ENCODE results near the gene ANKRD65.
A peak's percentile ranks its signal among the peaks of the same experiment; 100 is the strongest.
"Not testable (repeated sequence)": the region's sequence is repeated elsewhere in the genome, so short reads cannot be mapped to it uniquely, and the experiment has no call there.

ANKRD65 gene

GRCh38 chr1:1432951-1433803 is 12.1 kb upstream of the ANKRD65 start:
- Histone ChIP-seq H3K36me3 (ENCODE audit: control insufficient read depth, insufficient read depth, low read length) (no peaks in the 10 kb centered on the region), H3K9me3 (ENCODE audit: control insufficient read depth, insufficient read depth, low read length) (no peaks in the 10 kb centered on the region), H3K4me3 (ENCODE audit: low read depth, low read length) (peak overlapping the region; percentile 13), H3K4me1 (ENCODE audit: control insufficient read depth, insufficient read depth, low read length) (peaks cover 7% of the 10 kb centered on the region), H3K9ac (ENCODE audit: low read depth, low read length) (peak overlapping the region; percentile 70), H3K27me3 (ENCODE audit: control insufficient read depth, insufficient read depth, low read length) (peaks cover 3% of the 10 kb centered on the region)

DNA sequence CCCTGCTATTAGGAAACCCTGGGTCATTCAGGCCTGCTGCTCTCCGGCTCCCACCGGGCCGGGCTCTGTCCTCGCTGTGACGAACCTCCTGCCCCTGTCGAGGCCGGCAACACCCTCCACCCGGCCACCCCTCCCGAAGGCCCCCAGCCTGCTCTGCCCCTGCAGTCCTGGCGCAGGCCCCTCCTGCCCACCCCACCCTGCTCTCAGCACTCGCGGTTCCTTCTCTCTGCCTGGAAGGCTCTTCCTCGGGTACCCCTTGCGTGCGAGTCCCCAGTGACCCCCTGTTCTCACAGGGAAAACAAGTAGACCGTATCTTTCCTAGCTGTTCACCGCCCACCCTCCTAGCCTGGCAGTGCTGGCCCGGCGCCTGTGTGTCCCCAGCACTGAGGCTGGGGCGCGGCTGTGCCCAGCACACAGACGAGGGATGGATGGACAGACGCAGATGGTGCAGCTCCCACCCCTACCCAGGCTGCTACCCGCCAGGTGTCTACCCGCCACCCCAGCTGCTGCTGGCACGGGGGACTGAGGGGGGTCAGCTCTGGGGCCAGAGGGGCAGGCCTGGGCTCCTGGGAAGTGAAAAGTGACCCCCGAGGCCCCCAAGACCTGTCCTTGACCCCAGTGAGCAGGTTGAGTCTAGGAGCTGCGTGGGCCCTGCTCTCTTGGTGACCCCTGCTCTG is 11.3 kb upstream of the ANKRD65 start:
- H3K9me3 ChIP-seq (ENCODE audit: control insufficient read depth, insufficient read depth, low read length) = no peaks in the 10 kb centered on the region
- H3K9ac ChIP-seq (ENCODE audit: low read depth, low read length) = no peak overlapping the region
- peaks cover 3% of the 10 kb centered on the region for H3K27me3 ChIP-seq (ENCODE audit: control insufficient read depth, insufficient read depth, low read length)
- H3K4me3 ChIP-seq (ENCODE audit: low read depth, low read length) = no peak overlapping the region
- no peaks in the 10 kb centered on the region for H3K36me3 ChIP-seq (ENCODE audit: control insufficient read depth, insufficient read depth, low read length)
- peaks cover 7% of the 10 kb centered on the region for H3K4me1 ChIP-seq (ENCODE audit: control insufficient read depth, insufficient read depth, low read length)

GRCh38 chr1:1431845-1432273 is 10.8 kb upstream of the ANKRD65 start:
- H3K9me3 ChIP-seq (ENCODE audit: control insufficient read depth, insufficient read depth, low read length) = no peaks in the 10 kb centered on the region
- no peaks in the 10 kb centered on the region for H3K36me3 ChIP-seq (ENCODE audit: control insufficient read depth, insufficient read depth, low read length)
- no peak overlapping the region for H3K4me3 ChIP-seq (ENCODE audit: low read depth, low read length)
- H3K4me1 ChIP-seq (ENCODE audit: control insufficient read depth, insufficient read depth, low read length) = peaks cover 7% of the 10 kb centered on the region
- H3K9ac ChIP-seq (ENCODE audit: low read depth, low read length) = no peak overlapping the region
- peaks cover 3% of the 10 kb centered on the region for H3K27me3 ChIP-seq (ENCODE audit: control insufficient read depth, insufficient read depth, low read length)

GRCh38 chr1:1430992-1431844 is 10.1 kb upstream of the ANKRD65 start:
- H3K4me1 ChIP-seq (ENCODE audit: control insufficient read depth, insufficient read depth, low read length) = peaks cover 4% of the 10 kb centered on the region
- no peaks in the 10 kb centered on the region for H3K27me3 ChIP-seq (ENCODE audit: control insufficient read depth, insufficient read depth, low read length)
- no peak overlapping the region for H3K4me3 ChIP-seq (ENCODE audit: low read depth, low read length)
- no peaks in the 10 kb centered on the region for H3K36me3 ChIP-seq (ENCODE audit: control insufficient read depth, insufficient read depth, low read length)
- H3K9me3 ChIP-seq (ENCODE audit: control insufficient read depth, insufficient read depth, low read length) = no peaks in the 10 kb centered on the region
- H3K9ac ChIP-seq (ENCODE audit: low read depth, low read length) = no peak overlapping the region

DNA sequence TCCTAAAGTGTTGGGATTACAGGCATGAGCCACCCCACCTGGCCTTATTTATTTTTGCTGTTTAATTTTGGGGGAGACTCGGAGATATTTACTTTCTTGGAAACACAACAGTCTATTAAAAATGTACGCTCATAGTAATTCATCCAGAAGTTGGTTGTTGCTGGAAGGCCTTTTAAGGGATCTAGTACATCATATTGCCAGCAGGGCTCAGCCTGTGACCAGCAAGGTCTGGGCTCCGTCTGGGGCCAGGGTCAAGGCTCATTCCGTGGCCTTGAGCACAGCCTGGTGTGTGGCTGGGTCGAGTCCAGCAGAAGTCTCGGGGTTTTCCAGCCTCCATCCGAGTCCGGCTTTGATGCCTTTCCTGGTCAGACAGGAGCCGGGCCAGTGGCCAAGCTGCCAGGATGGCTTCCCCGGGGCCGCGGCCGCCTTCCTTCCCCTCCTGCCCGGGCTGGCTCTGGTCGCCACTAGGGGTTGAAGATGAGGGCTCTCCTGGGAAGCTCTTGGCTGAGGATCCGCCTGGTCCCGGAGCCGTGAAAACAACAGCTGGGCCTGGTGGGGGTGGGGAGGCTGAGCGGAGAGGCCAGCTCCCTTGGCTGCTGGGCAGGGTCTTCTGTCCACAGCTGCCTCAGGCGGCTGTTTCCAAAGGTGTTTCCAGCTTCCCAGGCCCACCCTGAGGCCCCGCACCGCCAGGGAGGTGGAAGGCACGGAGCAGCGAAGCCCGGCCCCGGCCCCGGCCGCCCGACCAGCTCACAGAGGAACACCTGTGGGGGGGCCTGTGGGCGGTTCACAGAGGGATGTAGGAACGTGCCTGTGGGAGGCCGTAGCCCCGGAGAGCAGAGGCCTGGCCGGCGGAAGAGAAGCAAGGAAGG is 9.3 kb upstream of the ANKRD65 start:
- Histone ChIP-seq H3K9me3 (ENCODE audit: control insufficient read depth, insufficient read depth, low read length) (no peaks in the 10 kb centered on the region), H3K27me3 (ENCODE audit: control insufficient read depth, insufficient read depth, low read length) (no peaks in the 10 kb centered on the region), H3K9ac (ENCODE audit: low read depth, low read length) (peak overlapping the region; percentile 54), H3K4me1 (ENCODE audit: control insufficient read depth, insufficient read depth, low read length) (peaks cover 4% of the 10 kb centered on the region), H3K36me3 (ENCODE audit: control insufficient read depth, insufficient read depth, low read length) (no peaks in the 10 kb centered on the region), H3K4me3 (ENCODE audit: low read depth, low read length) (no peak overlapping the region)

- H3K4me3 ChIP-seq (ENCODE audit: low read depth, low read length) = no peak overlapping the region
- H3K27me3 ChIP-seq (ENCODE audit: control insufficient read depth, insufficient read depth, low read length) = no peaks in the 10 kb centered on the region
- H3K4me1 ChIP-seq (ENCODE audit: control insufficient read depth, insufficient read depth, low read length) = peaks cover under 1% of the 10 kb centered on the region
- no peaks in the 10 kb centered on the region for H3K9me3 ChIP-seq (ENCODE audit: control insufficient read depth, insufficient read depth, low read length)
- no peak overlapping the region for H3K9ac ChIP-seq (ENCODE audit: low read depth, low read length)
- H3K36me3 ChIP-seq (ENCODE audit: control insufficient read depth, insufficient read depth, low read length) = no peaks in the 10 kb centered on the region
Measured at GRCh38 chr1:1429671-1430073, 8.6 kb upstream of the ANKRD65 start.

GRCh38 chr1:1428967-1429366 is 7.9 kb upstream of the ANKRD65 start:
- H3K27me3 ChIP-seq (ENCODE audit: control insufficient read depth, insufficient read depth, low read length); H3K4me1 ChIP-seq (ENCODE audit: control insufficient read depth, insufficient read depth, low read length); H3K4me3 ChIP-seq (ENCODE audit: low read depth, low read length); H3K9ac ChIP-seq (ENCODE audit: low read depth, low read length); H3K36me3 ChIP-seq (ENCODE audit: control insufficient read depth, insufficient read depth, low read length); H3K9me3 ChIP-seq (ENCODE audit: control insufficient read depth, insufficient read depth, low read length): not testable (repeated sequence)

DNA sequence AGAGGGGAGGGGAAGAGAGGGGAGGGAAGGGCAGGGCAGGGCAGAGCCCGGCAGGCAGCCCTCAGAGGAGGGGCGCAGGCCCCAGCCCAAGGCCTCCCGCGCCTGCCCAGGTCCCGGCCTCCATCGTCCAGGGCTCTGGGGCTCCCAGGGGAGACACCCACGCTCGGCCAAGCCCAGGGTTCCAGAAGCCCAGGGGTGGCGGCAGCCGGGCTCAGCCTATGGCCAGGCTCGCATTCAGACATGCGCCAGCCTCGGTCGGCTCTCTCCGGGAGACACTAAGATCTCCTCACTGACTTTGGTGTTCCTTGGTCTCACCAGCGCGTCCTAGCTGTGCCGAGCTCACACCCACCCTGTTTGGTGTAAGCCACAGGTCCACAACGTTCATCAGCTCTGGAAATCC is 7.1 kb upstream of the ANKRD65 start:
- Histone ChIP-seq H3K27me3 (ENCODE audit: control insufficient read depth, insufficient read depth, low read length) (no peaks in the 10 kb centered on the region), H3K4me1 (ENCODE audit: control insufficient read depth, insufficient read depth, low read length) (no peaks in the 10 kb centered on the region), H3K4me3 (ENCODE audit: low read depth, low read length) (no peak overlapping the region), H3K9ac (ENCODE audit: low read depth, low read length) (no peak overlapping the region), H3K36me3 (ENCODE audit: control insufficient read depth, insufficient read depth, low read length) (no peaks in the 10 kb centered on the region), H3K9me3 (ENCODE audit: control insufficient read depth, insufficient read depth, low read length) (no peaks in the 10 kb centered on the region)

GRCh38 chr1:1427820-1428148 is 6.7 kb upstream of the ANKRD65 start:
- Histone ChIP-seq H3K27me3 (ENCODE audit: control insufficient read depth, insufficient read depth, low read length) (no peaks in the 10 kb centered on the region), H3K4me3 (ENCODE audit: low read depth, low read length) (no peak overlapping the region), H3K9ac (ENCODE audit: low read depth, low read length) (no peak overlapping the region), H3K4me1 (ENCODE audit: control insufficient read depth, insufficient read depth, low read length) (no peaks in the 10 kb centered on the region), H3K36me3 (ENCODE audit: control insufficient read depth, insufficient read depth, low read length) (no peaks in the 10 kb centered on the region), H3K9me3 (ENCODE audit: control insufficient read depth, insufficient read depth, low read length) (no peaks in the 10 kb centered on the region)

DNA sequence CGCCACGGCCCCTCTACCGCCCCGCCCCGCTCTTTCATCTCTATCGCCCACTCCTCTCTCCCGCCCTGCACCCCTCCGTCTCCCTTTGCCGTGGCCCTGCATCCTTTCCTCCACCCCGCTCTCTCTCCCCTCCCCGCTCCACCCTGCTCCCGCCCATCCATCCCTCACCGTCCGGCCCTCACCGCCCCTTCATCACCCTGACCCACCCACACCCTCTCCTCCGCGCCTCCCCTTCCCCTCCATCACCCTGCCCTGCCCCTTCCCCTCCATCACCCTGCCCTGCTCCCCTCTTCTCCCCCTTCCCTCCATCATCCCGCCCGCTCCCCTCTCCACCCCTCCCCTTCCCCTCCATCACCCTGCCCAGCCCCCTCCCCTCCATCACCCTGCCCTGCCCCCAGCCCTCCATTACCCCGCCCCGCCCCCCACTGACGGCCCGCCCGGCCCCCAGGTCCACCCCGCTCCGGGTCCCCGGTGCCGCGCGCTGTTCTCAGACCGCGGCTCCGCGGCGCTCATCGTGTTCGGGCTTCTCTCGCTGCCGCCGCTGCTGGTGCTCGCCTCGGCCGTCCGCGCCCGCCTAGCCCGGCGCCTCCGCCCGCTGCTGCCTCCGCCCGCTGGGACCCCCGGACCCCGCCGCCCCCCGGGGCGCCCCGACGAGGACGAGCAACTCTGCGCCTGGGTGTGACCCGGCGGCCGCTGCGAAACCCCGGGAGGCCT is 6.2 kb upstream of the ANKRD65 start:
- Histone ChIP-seq H3K36me3 (ENCODE audit: control insufficient read depth, insufficient read depth, low read length) (no peaks in the 10 kb centered on the region), H3K27me3 (ENCODE audit: control insufficient read depth, insufficient read depth, low read length) (no peaks in the 10 kb centered on the region), H3K4me3 (ENCODE audit: low read depth, low read length) (no peak overlapping the region), H3K9ac (ENCODE audit: low read depth, low read length) (no peak overlapping the region), H3K4me1 (ENCODE audit: control insufficient read depth, insufficient read depth, low read length) (no peaks in the 10 kb centered on the region), H3K9me3 (ENCODE audit: control insufficient read depth, insufficient read depth, low read length) (no peaks in the 10 kb centered on the region)
